RCC 7860 (cell line): ENCODE results near the gene GNL3L.
"Not testable (repeated sequence)": the region's sequence is repeated elsewhere in the genome, so short reads cannot be mapped to it uniquely, and the experiment has no call there.

Source experiments
- DNase-seq: peaks from one replicate; pipeline ENCODE4 v3.0.0-alpha.2; 2015; ENCODE audit warnings: low spot score
- FAIRE-seq: peaks from 2 replicates; lab custom pipeline; 2012; peaks lifted over from hg19 to GRCh38; lab: Jason Lieb, UNC

The GNL3L gene, protein sequence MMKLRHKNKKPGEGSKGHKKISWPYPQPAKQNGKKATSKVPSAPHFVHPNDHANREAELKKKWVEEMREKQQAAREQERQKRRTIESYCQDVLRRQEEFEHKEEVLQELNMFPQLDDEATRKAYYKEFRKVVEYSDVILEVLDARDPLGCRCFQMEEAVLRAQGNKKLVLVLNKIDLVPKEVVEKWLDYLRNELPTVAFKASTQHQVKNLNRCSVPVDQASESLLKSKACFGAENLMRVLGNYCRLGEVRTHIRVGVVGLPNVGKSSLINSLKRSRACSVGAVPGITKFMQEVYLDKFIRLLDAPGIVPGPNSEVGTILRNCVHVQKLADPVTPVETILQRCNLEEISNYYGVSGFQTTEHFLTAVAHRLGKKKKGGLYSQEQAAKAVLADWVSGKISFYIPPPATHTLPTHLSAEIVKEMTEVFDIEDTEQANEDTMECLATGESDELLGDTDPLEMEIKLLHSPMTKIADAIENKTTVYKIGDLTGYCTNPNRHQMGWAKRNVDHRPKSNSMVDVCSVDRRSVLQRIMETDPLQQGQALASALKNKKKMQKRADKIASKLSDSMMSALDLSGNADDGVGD

DNA sequence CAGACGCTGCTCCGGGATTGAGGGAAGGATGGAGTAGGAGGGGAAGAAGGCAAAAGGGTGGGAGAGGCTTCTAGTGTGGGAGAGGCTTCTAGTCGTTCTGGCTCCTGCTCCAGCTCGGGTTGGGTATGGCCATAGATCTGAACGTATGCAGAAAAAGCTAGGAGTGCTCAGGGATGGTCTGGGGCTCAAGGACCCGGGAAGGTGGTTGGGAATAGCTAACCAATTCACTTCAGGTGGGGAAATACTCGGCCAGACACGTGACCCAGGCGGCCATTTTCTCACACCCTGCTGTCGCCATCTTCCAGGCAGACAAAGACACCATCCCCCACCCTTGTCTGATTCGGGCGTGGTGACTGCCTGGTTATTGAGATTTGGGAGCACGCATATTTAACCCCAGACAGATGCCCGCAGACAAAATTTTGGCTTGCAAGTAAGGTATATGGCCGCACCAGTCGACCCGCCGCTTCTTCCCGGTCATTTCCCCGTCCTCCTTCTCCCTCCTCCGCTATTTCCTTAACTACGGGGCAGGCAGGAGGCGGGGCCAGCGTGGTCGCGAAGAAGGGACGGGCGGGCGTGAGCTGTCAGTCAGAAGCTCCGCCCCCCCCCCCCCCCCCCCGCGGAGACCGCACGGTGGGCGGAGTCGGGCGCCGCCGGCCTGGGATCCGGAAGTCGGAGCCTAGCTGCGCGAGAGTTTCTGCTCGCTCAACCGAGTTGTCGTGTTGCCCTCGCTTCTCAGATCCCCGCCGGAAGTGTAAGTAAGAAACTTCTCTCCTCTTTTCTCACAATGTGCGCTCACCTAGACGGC is at the start of gene GNL3L:
Gene GNL3L (plus strand): TSS at position 668 of the 805 bp plus-strand sequence. CDS start 2,348 bp downstream, outside the sequence.
- DNase-seq (peak; percentile 71), FAIRE-seq (no peak)

DNA sequence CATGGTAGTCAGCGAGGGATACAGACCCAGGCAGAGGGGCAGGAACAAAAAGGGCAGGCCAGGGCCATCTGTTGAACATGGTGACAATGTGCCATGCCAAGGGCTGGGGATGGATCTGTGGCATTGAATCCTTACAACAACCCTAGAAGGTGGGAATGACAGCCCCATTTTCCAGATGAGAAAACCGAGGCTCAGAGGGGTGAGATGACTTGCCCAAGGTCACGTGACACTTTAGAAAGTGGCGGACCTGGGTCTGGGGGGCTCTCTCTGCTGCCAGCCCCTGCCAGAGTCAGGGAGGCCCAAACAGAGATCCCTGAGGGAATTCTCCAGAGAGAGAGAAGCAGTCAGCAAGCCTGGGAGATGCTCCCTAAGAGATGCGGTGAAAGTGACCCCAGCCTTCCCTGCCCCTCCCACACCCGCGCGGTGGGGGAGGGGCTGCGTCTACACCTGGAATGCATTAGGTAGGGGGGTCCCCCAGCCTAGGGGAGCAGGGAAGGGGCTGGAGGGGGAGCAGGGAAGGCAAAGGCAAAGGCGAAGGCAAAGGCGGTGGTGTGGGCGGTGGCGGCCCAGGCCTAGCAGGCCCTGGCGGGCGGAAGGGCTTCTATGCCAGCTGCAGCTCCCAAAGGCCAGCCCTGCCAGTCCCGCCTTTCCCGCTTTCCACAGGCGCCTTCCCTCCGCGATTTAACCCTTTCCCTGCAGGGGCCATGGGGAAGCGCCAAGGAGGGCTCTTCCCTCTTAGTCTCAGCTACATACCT is 47.0 kb upstream of the GNL3L start:
- FAIRE-seq, result no peak
- DNase-seq, result no peak

DNA sequence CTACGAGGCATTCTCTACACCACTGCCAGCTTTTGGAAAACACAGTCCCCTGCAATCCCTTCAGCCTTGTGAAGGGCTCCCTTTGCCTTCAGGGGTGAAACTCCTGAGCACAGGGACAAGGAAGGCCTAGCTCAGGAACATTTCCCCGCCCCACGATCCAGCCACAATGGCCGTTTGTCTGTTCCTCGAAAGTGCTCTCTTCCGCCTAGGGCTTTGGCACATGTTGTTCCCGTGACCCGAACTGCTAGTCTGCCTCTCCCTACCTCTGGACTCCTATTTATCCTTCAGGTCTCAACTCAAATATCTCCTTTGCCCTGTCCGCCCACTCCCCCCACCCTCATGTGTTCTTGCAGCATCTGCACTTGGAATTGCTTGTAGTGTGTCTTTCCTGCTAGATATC is 46.1 kb upstream of the GNL3L start:
- DNase-seq, result no peak
- FAIRE-seq, result no peak

DNA sequence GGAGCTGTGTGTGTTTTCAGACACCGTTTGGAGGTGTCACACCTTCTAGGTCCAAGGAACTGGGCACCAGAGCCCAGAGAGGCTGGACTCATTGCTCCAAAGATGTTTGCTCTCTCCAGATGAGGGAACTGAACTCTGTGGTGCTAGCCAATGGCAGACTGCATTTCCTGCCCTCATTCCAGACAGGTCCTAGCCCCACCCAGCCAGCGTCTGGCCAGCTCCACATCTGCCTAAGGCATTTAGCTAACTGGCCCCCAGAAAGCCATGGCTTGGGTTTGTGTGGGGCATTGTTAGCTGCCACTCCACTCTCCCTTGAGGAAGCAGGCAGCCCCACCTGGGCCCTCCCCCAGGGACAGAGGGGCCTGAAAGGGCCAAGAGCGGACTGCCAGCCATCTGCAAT is 45.4 kb upstream of the GNL3L start:
- DNase-seq, result no peak
- FAIRE-seq, result no peak

DNA sequence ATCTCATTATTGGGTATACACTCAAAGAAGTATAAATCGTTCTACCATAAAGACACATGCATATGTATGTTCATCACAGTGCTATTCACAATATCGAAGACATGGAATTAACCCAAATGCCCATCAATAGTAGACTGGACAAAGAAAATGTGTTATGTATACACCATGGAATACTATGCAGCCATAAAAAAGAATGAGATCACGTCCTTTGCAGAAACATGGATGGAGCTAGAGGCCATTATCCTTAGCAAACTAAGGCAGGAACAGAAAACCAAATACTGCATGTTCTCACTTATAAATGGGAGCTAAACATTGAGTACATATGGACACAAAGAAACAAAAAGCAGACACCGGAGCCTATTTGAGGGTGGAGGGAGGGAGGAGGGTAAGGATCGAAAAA is 40.2 kb upstream of the GNL3L start:
- not testable (repeated sequence) for FAIRE-seq, DNase-seq

DNA sequence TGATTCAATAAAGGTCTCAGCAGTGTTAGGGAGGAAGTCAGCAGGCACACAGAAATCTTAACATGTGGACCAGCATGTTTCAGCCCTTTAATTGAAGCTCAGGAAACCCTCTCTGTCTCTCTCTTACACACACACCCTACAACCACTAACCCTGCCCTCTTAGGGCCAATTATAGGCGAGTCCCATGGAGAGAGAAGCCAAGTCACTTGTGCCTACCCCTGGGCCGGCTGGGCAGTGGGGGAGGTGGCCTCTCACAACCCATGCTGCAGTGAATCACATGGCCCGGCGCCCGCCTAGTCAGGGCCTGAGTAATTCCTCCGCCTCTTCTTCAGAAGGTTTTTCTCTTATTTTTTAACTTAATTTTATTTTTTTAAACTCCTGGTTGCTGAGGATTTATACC is 37.7 kb upstream of the GNL3L start:
- FAIRE-seq, result peak; percentile 85
- peak; percentile 47 for DNase-seq

DNA sequence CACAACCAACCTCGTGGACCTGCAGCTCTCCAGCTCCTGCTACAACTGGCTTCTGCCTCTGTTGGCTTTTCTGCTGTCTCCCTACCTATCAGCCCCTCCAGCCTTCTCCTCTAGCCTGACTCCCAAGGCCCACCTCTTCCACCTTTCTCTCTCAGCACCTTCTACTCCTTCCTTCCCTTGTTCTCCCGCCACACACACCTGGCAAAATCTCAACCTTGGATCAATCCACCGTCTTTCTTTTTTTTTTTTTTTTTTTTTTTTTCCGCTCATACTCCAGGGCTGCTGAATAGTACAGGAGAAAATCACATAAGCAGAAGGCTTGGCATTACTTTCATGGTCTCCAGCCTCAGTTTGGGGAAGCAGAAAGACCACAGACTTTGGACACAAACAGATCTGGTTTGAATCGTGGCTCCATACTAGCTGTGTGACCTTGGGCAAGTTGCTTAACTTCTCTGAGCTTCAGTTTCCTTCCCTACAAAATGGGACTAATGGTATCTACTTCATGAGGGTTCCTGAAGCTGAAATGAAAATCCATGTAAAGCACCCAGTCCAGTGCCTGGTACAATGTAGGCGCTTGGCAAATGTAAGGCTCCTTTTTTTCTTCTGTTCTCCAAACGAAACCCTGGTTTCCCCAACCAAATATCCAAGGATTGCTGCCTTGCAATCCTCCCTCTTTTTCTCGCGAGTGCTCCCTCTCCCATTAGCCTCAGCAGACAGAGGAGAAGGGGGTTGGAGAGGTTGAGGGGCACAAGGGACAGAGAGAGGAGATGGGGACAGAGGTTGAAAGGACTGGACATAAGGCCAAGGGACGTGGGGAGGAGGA is 35.6 kb upstream of the GNL3L start:
- FAIRE-seq, result no peak

DNA sequence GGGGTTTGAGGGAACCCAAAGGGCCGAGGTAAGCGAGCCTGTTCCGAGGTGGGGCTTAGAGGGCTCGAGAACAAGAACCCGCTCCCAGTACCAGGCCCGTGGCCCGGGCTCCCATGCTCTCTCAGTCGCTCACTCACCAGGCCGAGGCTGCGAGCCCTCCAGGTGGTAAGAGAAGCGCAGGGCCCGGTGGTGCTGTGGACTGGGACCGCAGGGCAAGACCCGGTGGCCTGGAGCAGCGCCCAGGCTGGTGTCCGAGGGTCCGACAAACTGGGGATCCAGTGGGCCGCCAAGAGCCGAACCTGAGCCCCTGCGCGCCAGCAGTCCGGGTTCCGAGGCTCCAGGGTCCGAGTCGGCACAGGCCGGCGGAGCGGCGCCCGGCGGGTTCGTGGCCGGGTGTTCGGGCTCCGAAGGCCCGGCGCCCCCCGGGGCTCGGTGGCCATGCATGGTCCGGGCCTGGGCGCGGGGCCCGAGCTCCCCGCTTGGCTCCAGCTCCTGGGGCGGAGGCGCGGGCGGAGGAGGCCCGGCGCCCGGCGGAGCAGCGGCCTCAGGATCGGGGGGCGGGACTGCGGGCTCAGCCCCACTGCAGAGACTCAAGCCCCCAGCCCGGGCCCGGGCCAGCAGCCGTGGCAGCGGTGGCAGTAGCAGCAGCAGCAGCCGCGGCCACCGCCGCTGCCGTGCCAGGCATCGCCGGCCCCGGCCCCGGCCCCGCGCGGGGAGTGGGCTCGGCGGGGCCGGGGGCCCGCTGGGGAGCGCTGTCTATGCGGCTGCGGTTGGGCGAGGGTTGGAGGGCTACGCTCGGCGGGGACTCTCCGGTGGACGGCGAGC is 34.8 kb upstream of the GNL3L start:
- no peak for FAIRE-seq
- no peak for DNase-seq

More for the DNA sequence above, 35.6 kb upstream of the GNL3L start:
- no peak for DNase-seq

DNA sequence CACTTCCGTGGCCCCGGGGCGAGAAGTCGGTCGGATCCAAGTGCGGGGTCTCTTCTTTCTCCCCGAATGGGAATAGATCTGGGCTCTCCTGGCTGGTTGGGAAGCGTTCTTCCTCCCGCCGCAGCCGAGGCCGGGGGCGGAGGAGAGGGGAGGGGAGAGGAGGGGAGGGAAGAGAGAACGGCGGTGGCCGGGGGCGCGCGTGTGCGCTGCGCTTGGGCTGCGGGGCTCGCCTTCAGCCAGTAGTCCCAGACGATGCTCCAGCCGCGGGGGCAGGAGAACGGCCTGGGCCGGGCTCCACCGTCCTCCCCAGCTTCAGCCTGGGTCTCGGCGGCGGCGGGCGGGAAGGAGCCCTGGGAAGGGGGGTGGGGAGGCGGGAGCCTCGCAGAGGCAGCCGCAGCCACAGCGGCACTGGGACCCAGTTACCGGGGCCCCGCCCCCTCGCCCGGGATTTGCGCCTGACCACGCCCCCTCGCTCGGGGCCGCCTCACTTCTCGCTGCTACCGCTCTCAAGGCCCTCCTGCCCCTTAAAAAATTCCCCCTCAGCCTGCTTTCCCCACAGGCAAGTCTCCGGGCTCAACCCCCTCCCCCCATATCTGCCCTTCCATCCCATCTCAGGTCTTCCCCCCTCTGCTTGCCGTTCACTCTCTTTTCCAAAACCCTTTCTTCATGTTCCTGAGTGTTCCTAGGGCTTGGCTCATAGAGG is 34.1 kb upstream of the GNL3L start, which contains the start of gene FGD1:
Gene FGD1 (minus strand): TSS at position 421 of the 703 bp plus-strand sequence. CDS start 802 bp downstream, outside the sequence.
- DNase-seq (peak; percentile 22), FAIRE-seq (no peak)

DNA sequence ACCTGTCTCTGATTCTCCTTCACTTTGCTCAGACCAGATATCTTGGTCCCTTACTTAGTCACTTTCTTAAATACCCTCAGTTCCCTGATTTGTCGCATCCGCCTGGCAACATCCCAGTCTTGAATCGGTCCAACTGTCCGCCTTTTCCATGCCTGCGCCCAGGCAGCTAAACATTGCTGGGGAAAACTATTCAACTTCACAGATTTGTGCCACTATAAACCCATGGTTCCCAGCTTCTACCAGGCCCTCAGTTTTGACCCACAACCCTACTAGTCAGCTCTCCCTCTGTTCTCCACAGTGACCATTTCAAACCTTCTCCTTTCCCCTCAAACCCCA is 33.5 kb upstream of the GNL3L start:
- FAIRE-seq (no peak), DNase-seq (no peak)

DNA sequence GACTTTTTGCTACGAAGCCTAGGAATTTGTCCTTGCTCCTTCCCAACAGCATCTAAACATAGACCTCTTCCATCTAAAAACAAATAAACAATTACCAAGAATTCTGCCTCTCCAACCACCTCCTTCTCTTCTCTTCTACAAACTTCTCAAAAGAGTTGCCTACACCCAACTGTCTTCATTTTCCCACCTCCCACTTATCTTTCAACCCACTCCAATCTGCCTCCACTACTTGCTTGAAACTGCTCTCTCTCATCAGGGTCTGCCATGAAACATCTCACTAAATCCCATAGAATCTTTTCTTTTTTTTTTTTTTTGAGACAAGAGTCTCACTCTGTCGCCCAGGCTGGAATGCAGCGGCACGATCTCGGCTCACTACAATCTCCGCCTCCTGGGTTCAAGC is 33.1 kb upstream of the GNL3L start:
- DNase-seq (no peak), FAIRE-seq (no peak)

DNA sequence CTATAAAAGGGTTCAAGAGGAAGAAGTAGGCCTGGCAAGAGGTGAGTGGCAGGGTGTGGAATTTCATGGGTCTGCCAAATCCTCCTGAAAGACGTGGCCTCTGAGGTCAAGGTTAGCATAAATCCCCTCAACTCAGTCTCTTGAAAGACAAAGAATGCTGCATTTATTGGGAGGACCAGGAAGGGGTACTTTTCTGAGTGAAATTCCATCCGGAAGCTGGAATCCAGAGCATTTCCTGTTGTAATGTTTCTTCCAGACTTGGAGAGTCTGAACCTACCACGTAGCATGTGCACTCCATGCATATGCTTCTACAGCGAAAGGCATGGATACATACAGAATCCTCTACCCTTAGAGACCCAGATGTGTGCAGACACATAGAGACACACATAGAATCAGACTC is 20.6 kb upstream of the GNL3L start:
- DNase-seq (no peak), FAIRE-seq (no peak)

DNA sequence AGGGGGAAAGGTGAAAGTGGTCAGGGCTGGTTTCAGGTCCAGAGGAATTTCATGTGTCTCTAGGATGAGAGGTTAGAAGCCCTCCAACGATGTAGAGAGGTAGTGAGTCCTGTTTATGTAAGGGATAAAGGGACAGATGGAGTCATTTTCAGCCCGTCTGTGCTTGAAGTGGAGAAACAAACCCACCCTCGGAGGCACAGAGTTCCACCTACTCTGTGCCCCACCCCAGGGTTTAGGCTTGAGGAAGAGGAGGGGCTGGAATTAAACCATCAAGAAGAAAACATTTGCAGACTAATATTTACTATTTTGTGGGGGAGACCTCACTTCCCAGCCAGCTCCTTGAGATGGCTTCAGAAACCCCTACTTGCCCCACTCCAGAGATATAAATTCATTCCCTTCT is 868 bp upstream of the GNL3L start:
- FAIRE-seq, result no peak
- DNase-seq, result no peak

DNA sequence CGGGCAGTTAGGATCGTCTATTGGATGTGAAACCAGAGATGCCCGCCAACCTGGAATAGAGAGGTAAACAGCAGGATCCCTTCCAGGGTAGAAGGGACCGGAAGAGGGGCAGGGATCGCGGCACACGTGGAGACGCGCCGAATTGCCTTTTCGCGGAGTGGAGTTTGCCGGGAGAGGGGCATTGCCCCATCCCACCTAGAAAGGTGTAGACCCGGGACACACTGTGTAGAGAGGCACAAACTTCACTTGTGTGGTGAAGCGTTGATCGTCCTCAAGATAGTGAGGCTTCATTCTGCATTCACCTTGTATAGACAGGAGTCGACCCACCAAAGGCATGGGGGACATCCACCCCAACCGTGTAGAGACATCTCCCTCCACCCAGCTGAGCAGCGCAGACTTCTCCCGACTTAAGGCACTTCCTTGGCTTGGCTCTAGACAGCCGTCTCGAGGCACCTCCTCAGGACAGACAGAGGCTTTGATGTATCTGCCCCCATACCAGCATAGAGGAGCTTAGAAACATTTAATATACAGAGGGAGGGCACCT is 410 bp downstream of the GNL3L start:
- no peak for FAIRE-seq
- DNase-seq, result no peak

DNA sequence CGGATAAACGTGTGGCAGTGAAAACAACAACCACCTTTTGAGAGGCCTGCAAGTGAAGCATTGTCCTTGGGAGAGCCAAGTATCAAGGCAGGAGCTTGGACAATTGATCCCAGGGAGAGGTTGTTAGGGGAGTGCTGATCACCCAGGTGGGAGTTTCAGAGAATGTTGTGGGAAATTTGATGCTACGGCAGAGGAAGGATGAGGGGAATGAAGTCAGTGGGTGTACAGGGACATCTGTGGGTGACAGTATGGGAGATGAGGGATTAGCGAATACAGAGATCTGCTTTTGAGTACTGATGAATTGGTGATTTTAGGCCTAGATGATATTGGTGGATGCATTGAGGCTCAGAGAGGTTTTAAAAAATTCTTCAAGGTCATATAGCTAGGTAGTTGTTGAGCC is 4.3 kb downstream of the GNL3L start:
- DNase-seq (no peak), FAIRE-seq (no peak)

DNA sequence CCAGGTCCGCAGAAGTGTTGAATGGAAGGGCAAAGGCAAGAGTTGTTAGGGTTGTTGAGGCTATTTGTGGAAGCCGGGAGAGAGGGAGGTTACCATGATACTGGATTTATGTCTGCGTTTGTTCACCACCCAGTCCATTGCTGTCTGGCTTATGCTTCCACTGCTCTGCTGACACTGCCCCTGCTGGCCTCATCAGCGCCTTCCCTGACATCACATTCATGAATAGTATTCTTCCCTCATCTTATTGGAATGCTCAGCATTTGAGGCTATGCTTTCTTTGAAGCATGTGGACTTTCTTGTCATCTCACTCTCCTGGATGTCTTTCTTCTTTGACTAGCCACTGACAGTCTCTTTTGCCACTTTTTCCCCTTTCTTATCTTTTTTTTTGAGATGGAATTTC is 10.3 kb downstream of the GNL3L start:
- DNase-seq (no peak), FAIRE-seq (no peak)

DNA sequence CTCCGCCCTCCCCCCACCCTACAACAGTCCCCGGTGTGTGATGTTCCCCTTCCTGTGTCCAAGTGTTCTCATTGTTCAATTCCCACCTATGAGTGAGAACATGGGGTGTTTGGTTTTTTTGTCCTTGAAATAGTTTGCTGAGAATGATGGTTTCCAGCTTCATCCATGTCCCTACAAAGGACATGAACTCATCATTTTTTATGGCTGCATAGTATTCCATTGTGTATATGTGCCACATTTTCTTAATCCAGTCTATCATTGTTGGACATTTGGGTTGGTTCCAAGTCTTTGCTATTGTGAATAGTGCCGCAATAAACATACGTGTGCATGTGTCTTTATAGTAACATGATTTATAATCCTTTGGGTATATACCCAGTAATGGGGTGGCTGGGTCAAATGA is 12.2 kb downstream of the GNL3L start:
- not testable (repeated sequence) for DNase-seq

DNA sequence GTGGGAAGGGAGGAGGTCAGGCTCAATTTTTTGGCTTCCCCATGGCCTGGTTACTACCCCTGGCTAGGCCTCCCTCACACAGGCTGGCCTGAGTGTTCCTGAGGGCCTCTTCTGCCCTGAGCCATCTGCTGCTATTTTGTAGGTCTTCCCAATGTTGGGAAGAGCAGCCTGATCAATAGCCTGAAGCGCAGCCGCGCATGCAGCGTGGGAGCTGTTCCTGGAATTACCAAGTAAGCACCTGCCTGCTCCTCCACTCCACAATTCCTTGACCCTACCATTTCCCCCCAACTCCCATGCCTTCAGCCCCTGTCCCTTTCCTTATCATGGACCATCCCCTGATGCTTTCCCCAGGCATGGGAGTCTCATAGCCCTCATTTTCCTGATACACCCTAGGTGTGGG is 20.8 kb downstream of the GNL3L start:
- no peak for FAIRE-seq
- DNase-seq, result no peak

More for the DNA sequence above, 12.2 kb downstream of the GNL3L start:
- FAIRE-seq, result not testable (repeated sequence)
